ENCODE measurements around the gene TRAK2.
"Not testable (repeated sequence)": the region's sequence is repeated elsewhere in the genome, so short reads cannot be mapped to it uniquely, and the experiment has no call there.

Gene TRAK2, protein sequence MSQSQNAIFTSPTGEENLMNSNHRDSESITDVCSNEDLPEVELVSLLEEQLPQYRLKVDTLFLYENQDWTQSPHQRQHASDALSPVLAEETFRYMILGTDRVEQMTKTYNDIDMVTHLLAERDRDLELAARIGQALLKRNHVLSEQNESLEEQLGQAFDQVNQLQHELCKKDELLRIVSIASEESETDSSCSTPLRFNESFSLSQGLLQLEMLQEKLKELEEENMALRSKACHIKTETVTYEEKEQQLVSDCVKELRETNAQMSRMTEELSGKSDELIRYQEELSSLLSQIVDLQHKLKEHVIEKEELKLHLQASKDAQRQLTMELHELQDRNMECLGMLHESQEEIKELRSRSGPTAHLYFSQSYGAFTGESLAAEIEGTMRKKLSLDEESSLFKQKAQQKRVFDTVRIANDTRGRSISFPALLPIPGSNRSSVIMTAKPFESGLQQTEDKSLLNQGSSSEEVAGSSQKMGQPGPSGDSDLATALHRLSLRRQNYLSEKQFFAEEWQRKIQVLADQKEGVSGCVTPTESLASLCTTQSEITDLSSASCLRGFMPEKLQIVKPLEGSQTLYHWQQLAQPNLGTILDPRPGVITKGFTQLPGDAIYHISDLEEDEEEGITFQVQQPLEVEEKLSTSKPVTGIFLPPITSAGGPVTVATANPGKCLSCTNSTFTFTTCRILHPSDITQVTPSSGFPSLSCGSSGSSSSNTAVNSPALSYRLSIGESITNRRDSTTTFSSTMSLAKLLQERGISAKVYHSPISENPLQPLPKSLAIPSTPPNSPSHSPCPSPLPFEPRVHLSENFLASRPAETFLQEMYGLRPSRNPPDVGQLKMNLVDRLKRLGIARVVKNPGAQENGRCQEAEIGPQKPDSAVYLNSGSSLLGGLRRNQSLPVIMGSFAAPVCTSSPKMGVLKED

DNA sequence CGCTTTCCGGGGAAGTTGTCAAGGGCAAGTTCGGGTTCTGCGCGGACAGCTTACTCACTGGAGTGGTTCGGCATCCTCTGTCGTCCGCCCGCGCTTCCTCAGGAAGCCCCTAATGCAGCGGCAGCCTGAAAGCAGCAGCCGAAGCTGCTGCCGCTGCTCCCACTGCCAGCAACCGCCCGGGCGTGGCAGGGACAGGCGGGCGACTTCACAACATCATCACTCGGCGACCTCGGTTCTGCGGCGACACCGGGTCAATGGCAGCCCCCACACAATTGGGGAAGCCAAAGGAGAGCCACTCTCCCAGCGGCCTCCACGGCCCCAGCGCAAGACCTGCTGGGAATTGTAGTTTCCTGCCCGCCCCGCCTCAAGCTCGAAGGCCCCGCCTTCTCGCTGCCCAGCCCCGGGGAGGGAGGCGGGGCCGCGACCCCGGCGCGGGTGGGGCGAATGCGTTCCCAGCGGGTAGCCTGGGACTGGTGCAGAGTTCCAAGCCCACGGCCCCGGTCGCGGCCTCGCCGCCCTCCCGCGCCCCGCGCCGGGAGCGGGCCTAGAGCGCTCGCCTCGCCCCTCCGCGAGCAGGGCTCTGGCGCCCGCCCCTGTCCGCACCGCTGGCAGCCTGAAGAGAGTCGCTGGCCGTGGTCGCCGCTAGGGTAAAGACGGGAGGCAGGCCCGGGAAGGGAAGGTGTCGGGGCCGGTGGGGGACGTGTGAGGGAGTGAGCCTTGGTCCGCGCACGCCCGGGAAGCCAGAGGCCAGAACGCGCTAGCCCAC is at the start of gene TRAK2, which contains the start of gene STRADB:
Gene TRAK2, minus strand, starts transcription at position 167 of the 766 bp plus-strand sequence. CDS start 30,951 bp downstream, outside the sequence.
Gene STRADB, plus strand, starts transcription at position 449 of the 766 bp plus-strand sequence. CDS start 3,101 bp downstream, outside the sequence.
- Histone ChIP-seq H3K79me2 (ENCODE audit: control insufficient read depth, insufficient read depth, low read length, unreplicated experiment) (peaks cover 57% of the 10 kb centered on the region), H2AFZ (ENCODE audit: low read length, unreplicated experiment) (peak within 1 kb of the TSS; percentile 94), H3K36me3 (ENCODE audit: insufficient read depth, low read length) (0 out of 2 replicates have a peak, but pooled peaks cover 2% of the 10 kb centered on the region), H3K27me3 (ENCODE audit: insufficient read depth, low read length) (no peaks in the 10 kb centered on the region), H3K27ac (ENCODE audit: low read depth, low read length) (peak within 1 kb of the TSS; percentile 59), H3K4me3 (ENCODE audit: low read depth, low read length) (peak within 1 kb of the TSS; percentile 97), H3K4me1 (ENCODE audit: control insufficient read depth, insufficient read depth, low read length, unreplicated experiment) (no peaks in the 10 kb centered on the region)

DNA sequence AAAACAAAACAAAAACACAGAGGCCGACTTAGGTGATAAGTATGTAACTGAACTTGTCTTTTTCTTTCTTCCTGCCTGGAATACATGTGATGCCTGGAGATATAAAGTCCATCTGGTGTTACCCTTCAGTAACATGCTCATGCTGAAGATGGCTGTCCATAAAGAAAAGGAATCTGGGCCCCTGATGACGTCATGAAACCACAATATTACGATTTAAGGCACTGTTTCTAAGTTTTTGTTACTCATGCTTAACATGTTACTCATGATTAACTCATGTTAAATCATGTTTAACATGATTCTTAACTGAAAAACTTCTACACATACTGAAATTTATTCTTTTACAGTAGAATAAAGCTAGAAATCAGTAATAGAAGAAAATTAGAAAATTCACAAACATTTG is 49.3 kb upstream of the TRAK2 start:
- Histone ChIP-seq H3K27me3 (ENCODE audit: insufficient read depth, low read length) (no peaks in the 10 kb centered on the region), H3K79me2 (ENCODE audit: control insufficient read depth, insufficient read depth, low read length, unreplicated experiment) (no peaks in the 10 kb centered on the region), H3K36me3 (ENCODE audit: insufficient read depth, low read length) (0 out of 2 replicates have a peak, but pooled peaks cover 3% of the 10 kb centered on the region), H3K27ac (ENCODE audit: low read depth, low read length) (no peak overlapping the region), H3K4me3 (ENCODE audit: low read depth, low read length) (no peak overlapping the region), H3K4me1 (ENCODE audit: control insufficient read depth, insufficient read depth, low read length, unreplicated experiment) (no peaks in the 10 kb centered on the region), H2AFZ (ENCODE audit: low read length, unreplicated experiment) (no peak overlapping the region)

DNA sequence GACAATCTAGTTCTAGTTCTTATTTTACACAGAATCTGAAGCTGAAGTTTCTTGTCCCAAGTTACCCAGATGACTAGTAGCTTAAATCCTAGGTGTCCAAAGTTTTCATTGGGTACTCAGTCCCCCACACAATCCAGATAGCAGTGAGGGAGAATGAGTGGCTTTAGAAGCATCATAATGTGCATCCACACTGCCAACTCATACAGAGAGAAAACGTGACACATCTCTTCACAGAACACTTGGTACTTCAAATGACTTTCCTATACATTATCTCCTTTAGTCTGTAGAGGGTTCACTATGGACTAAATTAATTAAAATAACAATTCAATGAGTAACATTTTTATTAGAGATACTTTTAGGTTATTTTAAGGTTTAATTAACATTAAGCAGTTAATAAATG is 45.5 kb upstream of the TRAK2 start:
- no peak overlapping the region for H3K4me3 ChIP-seq (ENCODE audit: low read depth, low read length)
- H3K36me3 ChIP-seq (ENCODE audit: insufficient read depth, low read length) = 0 out of 2 replicates have a peak, but pooled peaks cover under 1% of the 10 kb centered on the region
- H3K27ac ChIP-seq (ENCODE audit: low read depth, low read length) = no peak overlapping the region
- no peak overlapping the region for H2AFZ ChIP-seq (ENCODE audit: low read length, unreplicated experiment)
- H3K79me2 ChIP-seq (ENCODE audit: control insufficient read depth, insufficient read depth, low read length, unreplicated experiment) = no peaks in the 10 kb centered on the region
- H3K4me1 ChIP-seq (ENCODE audit: control insufficient read depth, insufficient read depth, low read length, unreplicated experiment) = no peaks in the 10 kb centered on the region
- H3K27me3 ChIP-seq (ENCODE audit: insufficient read depth, low read length) = no peaks in the 10 kb centered on the region

DNA sequence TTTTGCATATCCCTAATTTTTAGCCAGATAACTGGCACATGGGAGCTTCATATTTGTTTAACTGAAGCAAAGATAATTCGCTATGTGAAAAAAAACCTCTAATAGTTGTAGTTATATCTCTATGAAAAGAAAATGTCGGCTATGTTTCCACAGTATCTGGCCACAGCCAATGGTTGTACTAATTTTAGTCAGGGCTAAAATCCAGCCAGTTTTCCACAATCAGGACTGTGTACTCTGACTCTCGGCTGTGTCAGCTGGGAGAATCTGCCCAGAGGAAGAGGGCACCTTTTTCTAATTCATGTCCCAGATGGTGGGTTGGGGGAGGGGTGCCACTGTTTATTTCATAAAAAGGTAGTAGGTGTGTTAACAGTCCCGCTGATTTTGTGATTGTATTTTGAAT is 39.0 kb upstream of the TRAK2 start:
- Histone ChIP-seq H3K36me3 (ENCODE audit: insufficient read depth, low read length) (no peaks in the 10 kb centered on the region), H3K4me1 (ENCODE audit: control insufficient read depth, insufficient read depth, low read length, unreplicated experiment) (no peaks in the 10 kb centered on the region), H3K27me3 (ENCODE audit: insufficient read depth, low read length) (no peaks in the 10 kb centered on the region), H3K79me2 (ENCODE audit: control insufficient read depth, insufficient read depth, low read length, unreplicated experiment) (no peaks in the 10 kb centered on the region), H2AFZ (ENCODE audit: low read length, unreplicated experiment) (no peak overlapping the region), H3K4me3 (ENCODE audit: low read depth, low read length) (no peak overlapping the region), H3K27ac (ENCODE audit: low read depth, low read length) (no peak overlapping the region)

DNA sequence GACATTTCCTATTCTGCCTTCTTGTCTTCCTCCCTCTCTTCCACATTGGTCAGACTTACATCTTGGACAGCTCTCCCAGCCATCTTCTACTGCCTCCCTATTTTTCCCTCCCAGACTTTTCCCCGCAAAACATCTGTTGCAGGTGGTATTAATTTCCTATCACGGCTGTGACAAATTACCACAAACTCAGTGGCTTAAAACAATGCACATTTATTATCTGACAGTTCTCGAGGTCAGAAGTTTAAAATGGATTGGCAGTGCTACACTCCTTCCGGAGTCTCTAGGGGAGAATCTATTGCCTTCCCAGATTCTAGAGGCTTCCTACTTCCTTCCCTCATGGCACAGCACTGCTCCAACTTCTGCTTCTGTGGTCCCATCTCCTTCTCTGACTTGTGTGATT is 33.5 kb upstream of the TRAK2 start:
- H2AFZ ChIP-seq (ENCODE audit: low read length, unreplicated experiment) = no peak overlapping the region
- H3K36me3 ChIP-seq (ENCODE audit: insufficient read depth, low read length) = peaks cover 11% of the 10 kb centered on the region; the same call in 1 of the 2 replicates
- no peak overlapping the region for H3K27ac ChIP-seq (ENCODE audit: low read depth, low read length)
- H3K79me2 ChIP-seq (ENCODE audit: control insufficient read depth, insufficient read depth, low read length, unreplicated experiment) = no peaks in the 10 kb centered on the region
- no peak overlapping the region for H3K4me3 ChIP-seq (ENCODE audit: low read depth, low read length)
- H3K4me1 ChIP-seq (ENCODE audit: control insufficient read depth, insufficient read depth, low read length, unreplicated experiment) = no peaks in the 10 kb centered on the region
- H3K27me3 ChIP-seq (ENCODE audit: insufficient read depth, low read length) = no peaks in the 10 kb centered on the region

DNA sequence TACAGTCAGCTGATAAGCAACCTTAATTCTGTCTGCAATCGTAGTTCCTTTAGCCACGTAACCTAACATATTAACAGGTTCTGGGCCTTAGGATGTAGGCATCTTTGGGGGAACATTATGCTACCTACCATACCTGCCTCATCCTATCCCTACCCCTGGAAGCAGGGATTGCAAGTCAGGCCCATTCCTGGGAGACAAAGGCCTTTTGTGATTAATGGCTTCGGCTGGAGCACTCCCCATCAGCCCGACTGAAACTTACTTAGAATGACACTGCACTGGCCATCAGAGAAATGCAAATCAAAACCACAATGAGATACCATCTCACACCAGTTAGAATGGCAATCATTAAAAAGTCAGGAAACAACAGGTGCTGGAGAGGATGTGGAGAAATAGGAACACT is 32.5 kb upstream of the TRAK2 start:
- H3K27me3 ChIP-seq (ENCODE audit: insufficient read depth, low read length); H3K4me1 ChIP-seq (ENCODE audit: control insufficient read depth, insufficient read depth, low read length, unreplicated experiment); H3K4me3 ChIP-seq (ENCODE audit: low read depth, low read length); H3K79me2 ChIP-seq (ENCODE audit: control insufficient read depth, insufficient read depth, low read length, unreplicated experiment); H2AFZ ChIP-seq (ENCODE audit: low read length, unreplicated experiment); H3K27ac ChIP-seq (ENCODE audit: low read depth, low read length): not testable (repeated sequence)
- H3K36me3 ChIP-seq (ENCODE audit: insufficient read depth, low read length) = peaks cover 11% of the 10 kb centered on the region; the same call in 1 of the 2 replicates

DNA sequence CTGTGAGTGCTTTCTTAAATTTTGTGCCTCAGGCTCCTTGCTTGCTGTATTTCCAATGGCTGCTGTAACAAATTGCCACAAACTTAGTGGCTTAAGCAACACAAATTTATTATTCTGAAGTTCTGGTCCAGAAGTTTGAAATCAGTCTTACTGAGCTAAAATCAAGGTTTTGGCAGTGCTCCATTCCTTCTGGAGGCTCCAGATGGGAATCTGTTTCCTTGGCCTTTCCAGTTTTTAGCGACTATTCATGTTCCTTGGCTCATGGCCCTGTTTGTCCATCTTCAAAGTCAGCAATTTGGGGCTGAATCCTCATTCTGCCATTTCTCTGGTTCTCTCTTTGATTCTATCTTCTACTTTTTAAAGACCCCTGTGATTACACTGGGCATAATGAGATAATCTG is 32.1 kb upstream of the TRAK2 start:
- no peak overlapping the region for H2AFZ ChIP-seq (ENCODE audit: low read length, unreplicated experiment)
- no peak overlapping the region for H3K27ac ChIP-seq (ENCODE audit: low read depth, low read length)
- H3K27me3 ChIP-seq (ENCODE audit: insufficient read depth, low read length) = no peaks in the 10 kb centered on the region
- H3K79me2 ChIP-seq (ENCODE audit: control insufficient read depth, insufficient read depth, low read length, unreplicated experiment) = no peaks in the 10 kb centered on the region
- peaks cover 11% of the 10 kb centered on the region; the same call in 1 of the 2 replicates for H3K36me3 ChIP-seq (ENCODE audit: insufficient read depth, low read length)
- H3K4me3 ChIP-seq (ENCODE audit: low read depth, low read length) = no peak overlapping the region
- no peaks in the 10 kb centered on the region for H3K4me1 ChIP-seq (ENCODE audit: control insufficient read depth, insufficient read depth, low read length, unreplicated experiment)

DNA sequence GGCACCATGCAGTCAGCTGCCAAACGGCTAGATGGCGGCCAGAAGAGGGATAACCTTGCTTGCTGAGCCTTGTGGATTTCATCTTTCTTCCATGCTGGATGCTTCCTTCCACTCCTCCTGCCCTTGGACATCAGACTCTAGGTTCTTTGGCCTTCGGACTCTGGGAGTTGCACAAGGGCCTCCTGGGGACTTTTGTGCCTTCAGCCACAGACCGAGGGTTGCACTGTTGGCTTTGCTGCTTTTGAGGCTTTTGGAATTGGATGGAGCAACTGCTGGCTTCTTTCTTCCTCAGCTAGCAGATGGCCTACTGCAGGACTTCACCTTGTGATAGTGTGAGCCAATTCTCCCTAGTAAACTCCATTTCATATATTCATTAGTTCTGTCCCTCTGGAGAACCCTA is 31.3 kb upstream of the TRAK2 start:
- Histone ChIP-seq H3K27me3 (ENCODE audit: insufficient read depth, low read length) (no peaks in the 10 kb centered on the region), H3K79me2 (ENCODE audit: control insufficient read depth, insufficient read depth, low read length, unreplicated experiment) (no peaks in the 10 kb centered on the region), H3K4me3 (ENCODE audit: low read depth, low read length) (no peak overlapping the region), H3K36me3 (ENCODE audit: insufficient read depth, low read length) (peaks cover 15% of the 10 kb centered on the region), H3K4me1 (ENCODE audit: control insufficient read depth, insufficient read depth, low read length, unreplicated experiment) (no peaks in the 10 kb centered on the region), H3K27ac (ENCODE audit: low read depth, low read length) (no peak overlapping the region), H2AFZ (ENCODE audit: low read length, unreplicated experiment) (no peak overlapping the region)

DNA sequence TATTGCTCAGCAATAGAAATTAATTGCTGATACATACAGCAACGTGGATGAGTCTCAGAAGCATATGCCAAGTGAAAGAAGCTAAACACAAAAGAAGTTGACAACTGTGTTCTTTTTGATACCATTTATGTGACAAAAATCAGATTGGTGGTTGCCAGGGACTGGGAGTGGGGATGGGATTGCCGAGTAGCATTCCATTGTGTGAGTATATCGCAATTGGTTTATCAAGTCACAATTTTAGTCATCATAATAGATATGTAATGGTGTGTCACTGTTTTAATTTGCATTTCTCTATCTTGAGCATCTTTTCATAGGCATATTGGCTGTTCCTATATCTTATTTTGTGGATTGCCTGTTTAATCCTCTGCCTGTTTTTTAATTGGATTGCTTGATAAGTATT is 21.2 kb upstream of the TRAK2 start:
- peak overlapping the region; percentile 77 for H3K27ac ChIP-seq (ENCODE audit: low read depth, low read length)

More for the DNA sequence above, 21.2 kb upstream of the TRAK2 start:
- H3K79me2 ChIP-seq (ENCODE audit: control insufficient read depth, insufficient read depth, low read length, unreplicated experiment) = no peaks in the 10 kb centered on the region
- H2AFZ ChIP-seq (ENCODE audit: low read length, unreplicated experiment) = peak overlapping the region; percentile 46
- H3K27me3 ChIP-seq (ENCODE audit: insufficient read depth, low read length) = no peaks in the 10 kb centered on the region
- H3K4me1 ChIP-seq (ENCODE audit: control insufficient read depth, insufficient read depth, low read length, unreplicated experiment) = peaks cover 33% of the 10 kb centered on the region
- H3K36me3 ChIP-seq (ENCODE audit: insufficient read depth, low read length) = peaks cover 31% of the 10 kb centered on the region
- H3K4me3 ChIP-seq (ENCODE audit: low read depth, low read length) = peak overlapping the region; percentile 24; the same call in 1 of the 2 replicates
